ENCODE results near the gene OSBPL8.

Gene OSBPL8

GRCh38 chr12:76556368-76556767 is 3.2 kb downstream of the OSBPL8 start:
- DNase-seq (ENCODE audit: low read depth), result no peak

GRCh38 chr12:76555797-76556196 is 3.8 kb downstream of the OSBPL8 start:
- no peak for DNase-seq (ENCODE audit: low read depth)

GRCh38 chr12:76555231-76555767 is 4.3 kb downstream of the OSBPL8 start:
- DNase-seq (ENCODE audit: low read depth), result no peak

GRCh38 chr12:76554405-76555230 is 5.0 kb downstream of the OSBPL8 start:
- DNase-seq (ENCODE audit: low read depth), result no peak

GRCh38 chr12:76552343-76552938 is 7.1 kb downstream of the OSBPL8 start:
- no peak for DNase-seq (ENCODE audit: low read depth)

- no peak for DNase-seq (ENCODE audit: low read depth)
These were observed 8.1 kb downstream of the OSBPL8 start for GRCh38 chr12:76551482-76551888.

- no peak for DNase-seq (ENCODE audit: low read depth)
These were observed 10.4 kb downstream of the OSBPL8 start for GRCh38 chr12:76549131-76549530.

- DNase-seq (ENCODE audit: low read depth), result no peak
These were observed 11.2 kb downstream of the OSBPL8 start for GRCh38 chr12:76548222-76548837.

- DNase-seq (ENCODE audit: low read depth), result no peak
These were observed 12.0 kb downstream of the OSBPL8 start for GRCh38 chr12:76547526-76547925.

- no peak for DNase-seq (ENCODE audit: low read depth)
These were observed 12.7 kb downstream of the OSBPL8 start for GRCh38 chr12:76546889-76547288.

- DNase-seq (ENCODE audit: low read depth), result no peak
These were observed 14.1 kb downstream of the OSBPL8 start for GRCh38 chr12:76545486-76545885.

GRCh38 chr12:76544601-76545261 is 14.8 kb downstream of the OSBPL8 start:
- no peak for DNase-seq (ENCODE audit: low read depth)

GRCh38 chr12:76543813-76544347 is 15.7 kb downstream of the OSBPL8 start:
- no peak for DNase-seq (ENCODE audit: low read depth)

GRCh38 chr12:76542908-76543307 is 16.7 kb downstream of the OSBPL8 start:
- no peak for DNase-seq (ENCODE audit: low read depth)

GRCh38 chr12:76539727-76540126 is 19.8 kb downstream of the OSBPL8 start:
- DNase-seq (ENCODE audit: low read depth), result no peak

- DNase-seq (ENCODE audit: low read depth), result no peak
These were observed 21.6 kb downstream of the OSBPL8 start for GRCh38 chr12:76537923-76538322.

GRCh38 chr12:76536546-76536945 is 23.0 kb downstream of the OSBPL8 start:
- no peak for DNase-seq (ENCODE audit: low read depth)

- no peak for DNase-seq (ENCODE audit: low read depth)
These were observed 24.4 kb downstream of the OSBPL8 start for GRCh38 chr12:76535170-76535569.

- no peak for DNase-seq (ENCODE audit: low read depth)
These were observed 26.2 kb downstream of the OSBPL8 start for GRCh38 chr12:76533331-76533730.

- no peak for DNase-seq (ENCODE audit: low read depth)
These were observed 27.1 kb downstream of the OSBPL8 start for GRCh38 chr12:76532520-76532919.

- no peak for DNase-seq (ENCODE audit: low read depth)
These were observed 28.5 kb downstream of the OSBPL8 start for GRCh38 chr12:76531056-76531455.

- no peak for DNase-seq (ENCODE audit: low read depth)
These were observed 29.1 kb downstream of the OSBPL8 start for GRCh38 chr12:76530516-76530915.

All from non-pigmented ciliary epithelial cell (primary cell).